K562 (cell line): ENCODE results near the gene FSTL4. TPM values are rescaled to one million over a fixed set of nuclear protein-coding genes. Genes with fewer than 3 reads are reported as not detected.

Experiments used
- ATF7 ChIP-seq: fragments of 450-650 bp; IDR thresholded peaks from 2 replicates; pipeline ENCODE4 v1.7.1; 2014; ENCODE audit warnings: mild to moderate bottlenecking, moderate library complexity
- BRD4 ChIP-seq: fragments of 200-600 bp; sonication (generic); IDR thresholded peaks from 2 replicates; pipeline ENCODE4 v1.6.1; 2017; ENCODE audit warnings: inconsistent platforms
- CREBBP ChIP-seq: IDR thresholded peaks from one replicate; pipeline ENCODE4 v1.6.1; 2012; ENCODE audit warnings: low read depth, mild to moderate bottlenecking, control low read depth, inconsistent platforms, low read length
- EP400 ChIP-seq: fragments of 450-650 bp; IDR thresholded peaks from 2 replicates; pipeline ENCODE4 v1.6.1; 2017; ENCODE audit warnings: antibody characterized with exemption, mild to moderate bottlenecking, moderate library complexity
- ERF ChIP-seq: fragments of 450-650 bp; formaldehyde crosslinking; IDR thresholded peaks from 2 replicates; pipeline ENCODE4 v1.4.0; 2020; ENCODE audit warnings: mild to moderate bottlenecking, mixed read lengths
- FOS ChIP-seq: IDR thresholded peaks from 3 replicates; pipeline ENCODE4 v1.6.1; 2011; ENCODE audit not compliant: insufficient read length; ENCODE audit errors: extremely low read depth
- GATAD2A ChIP-seq: fragments of 450-650 bp; IDR thresholded peaks from 2 replicates; pipeline ENCODE4 v1.6.1; 2017
- HDAC2 ChIP-seq: fragments of 450-650 bp; IDR thresholded peaks from 2 replicates; pipeline ENCODE4 v1.6.1; 2016; ENCODE audit warnings: mild to moderate bottlenecking
- HLTF ChIP-seq: fragments of 450-650 bp; IDR thresholded peaks from 2 replicates; pipeline ENCODE4 v1.6.1; 2016
- HNRNPUL1 ChIP-seq: fragments of 200-400 bp; formaldehyde crosslinking; IDR thresholded peaks from 2 replicates; pipeline ENCODE4 v1.6.1; 2017; ENCODE audit warnings: low read length
- KLF16 ChIP-seq: IDR thresholded peaks from 2 replicates; pipeline ENCODE4 v1.6.1; 2016; ENCODE audit warnings: antibody characterized with exemption
- LCOR ChIP-seq: sonication (generic); formaldehyde crosslinking; IDR thresholded peaks from 2 replicates; pipeline ENCODE4 v1.8.0; 2022; ENCODE audit warnings: mild to moderate bottlenecking, missing genetic modification reagents
- MAFK ChIP-seq: IDR thresholded peaks from 2 replicates; pipeline ENCODE4 v1.6.1; 2011; ENCODE audit warnings: low read length, improper control_type of control experiment
- MED1 ChIP-seq: sonication (generic); formaldehyde crosslinking; IDR thresholded peaks from 2 replicates; pipeline ENCODE4 v1.8.1; 2023; ENCODE audit warnings: missing genetic modification reagents, borderline replicate concordance
- NFE2 ChIP-seq: IDR thresholded peaks from 2 replicates; pipeline ENCODE4 v1.6.1; 2014; ENCODE audit warnings: antibody characterized with exemption, low read depth
- PCBP2 ChIP-seq: fragments of 200-400 bp; formaldehyde crosslinking; IDR thresholded peaks from 2 replicates; pipeline ENCODE4 v1.6.1; 2018; ENCODE audit warnings: low read length, low read depth, mild to moderate bottlenecking, moderate library complexity; ENCODE audit not compliant: poor library complexity, severe bottlenecking
- SMARCA4 ChIP-seq: fragments of 450-650 bp; IDR thresholded peaks from 2 replicates; pipeline ENCODE4 v1.6.1; 2016
- STAG1 ChIP-seq: sonication (generic); formaldehyde crosslinking; IDR thresholded peaks from 2 replicates; pipeline ENCODE4 v1.5.0; 2020; ENCODE audit warnings: missing genetic modification reagents, borderline replicate concordance
- STAT5A ChIP-seq: IDR thresholded peaks from 2 replicates; pipeline ENCODE4 v1.6.1; 2012; ENCODE audit warnings: low read length, inconsistent platforms, borderline replicate concordance
- TEAD2 ChIP-seq: fragments of 450-650 bp; IDR thresholded peaks from 2 replicates; pipeline ENCODE4 v1.6.1; 2016; ENCODE audit warnings: missing genetic modification characterization, control low read depth, missing compliant biosample characterization
- TRIM28 ChIP-seq: fragments of 450-650 bp; IDR thresholded peaks from 2 replicates; pipeline ENCODE4 v1.6.1; 2017
- ZEB2 ChIP-seq: fragments of 450-650 bp; IDR thresholded peaks from 2 replicates; pipeline ENCODE4 v1.6.1; 2016
- ZNF133 ChIP-seq: fragments of 250-450 bp; sonication (Bioruptor Pico); IDR thresholded peaks from 2 replicates; pipeline ENCODE4 v1.4.0; 2020; ENCODE audit warnings: mild to moderate bottlenecking
- ZNF197 ChIP-seq: fragments of 200-800 bp; sonication (Bioruptor generic); IDR thresholded peaks from 2 replicates; pipeline ENCODE4 v1.6.1; 2016; ENCODE audit warnings: low read depth, missing genetic modification characterization, missing compliant biosample characterization
- ZNF785 ChIP-seq: fragments of 250-450 bp; sonication (Bioruptor Pico); IDR thresholded peaks from 2 replicates; pipeline ENCODE4 v1.4.0; 2020; ENCODE audit warnings: mild to moderate bottlenecking
- ZSCAN32 ChIP-seq: fragments of 450-650 bp; formaldehyde crosslinking; IDR thresholded peaks from 2 replicates; pipeline ENCODE4 v1.4.0; 2020; ENCODE audit warnings: mild to moderate bottlenecking, moderate library complexity
- polyA plus RNA-seq, 8 experiments: library from polyadenylated mRNA; depleted of rRNA in 4 of 8; stranded (reverse) in 5 of 8; unstranded in 3 of 8; fragments of >200 nt; fragmentation: Nextera tagmentation in 2 of 8; fragmentation: Illumina TruSeq in 1 of 8; extraction: Ambion mirVana in 2 of 8; extraction: Trizol in 1 of 8; gene quantifications; 2 replicates each; pipeline versions ENCODE4 v1.2.1 to v1.2.3, GENCODE V29; 2011 to 2014; ENCODE audit warnings: inconsistent platforms in 1 of 8, missing spikeins in 1 of 8
- total RNA-seq, 7 experiments: library from RNA; depleted of rRNA in 6 of 7; stranded (reverse); fragments of >200 nt in 6 of 7; fragmentation: Illumina TruSeq in 2 of 7; extraction: Trizol in 2 of 7; gene quantifications; 2 replicates each; pipeline versions ENCODE4 v1.2.1 to v1.2.3, GENCODE V29; 2011 to 2021; ENCODE audit warnings: low replicate concordance in 1 of 7
- TF ChIP-seq, protein P1 (sequence below): fragments of 450-650 bp; IDR thresholded peaks from 2 replicates; pipeline ENCODE4 v1.7.1; 2018; ENCODE audit warnings: mild to moderate bottlenecking, low read depth; ENCODE audit not compliant: partially characterized antibody
- TF ChIP-seq, protein P2 (sequence below): fragments of 450-650 bp; formaldehyde crosslinking; IDR thresholded peaks from 2 replicates; pipeline ENCODE4 v1.4.0; 2020; ENCODE audit warnings: mild to moderate bottlenecking
- TF ChIP-seq, protein P3 (sequence below): sonication (generic); formaldehyde crosslinking; IDR thresholded peaks from 2 replicates; pipeline ENCODE4 v1.8.1; 2023; ENCODE audit warnings: mild to moderate bottlenecking, missing genetic modification reagents
- TF ChIP-seq, protein P4 (sequence below): fragments of 250-450 bp; sonication (Bioruptor Pico); IDR thresholded peaks from 2 replicates; pipeline ENCODE4 v1.8.0; 2021; ENCODE audit warnings: moderate library complexity, mild to moderate bottlenecking, inconsistent platforms

FSTL4 gene
- total and polyA plus RNA-seq, 9 of the 15 experiments (the other 6 are each of a cell fraction or from before 2014, with no cell fraction given), result 0.08 to 0.18 (median 0.10) TPM; not detected in 5

DNA sequence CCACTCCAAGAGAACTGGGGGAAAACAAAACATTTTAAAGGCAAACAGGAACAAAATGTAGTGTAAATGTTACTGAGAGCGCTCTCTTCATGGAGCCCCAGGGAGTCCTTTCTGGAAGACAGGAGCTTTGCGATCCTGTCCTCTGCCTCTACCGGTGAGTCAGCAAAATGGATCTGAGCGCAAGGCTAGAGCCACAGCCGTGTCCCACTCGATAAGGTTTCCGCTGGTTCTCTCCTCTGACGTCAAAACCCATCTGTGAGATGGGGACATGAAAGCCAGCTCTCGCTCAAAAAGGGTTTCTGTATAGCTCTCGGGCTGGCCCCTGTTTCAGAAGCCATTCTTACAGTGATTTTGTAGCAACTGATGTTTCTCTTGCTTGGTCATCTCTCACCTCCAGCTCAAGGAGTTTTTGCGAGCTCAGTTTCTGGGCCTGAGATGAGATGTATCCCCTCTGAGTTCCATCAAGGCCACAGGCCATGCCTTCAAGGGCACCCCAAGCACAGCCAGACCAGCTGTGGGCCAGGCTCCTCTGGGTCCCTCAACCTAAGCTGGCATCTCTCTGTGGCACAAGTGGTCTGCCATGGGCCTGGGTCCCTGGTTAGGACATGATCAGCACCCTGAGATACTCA lies 101.6 kb downstream of the FSTL4 start (continued):
- TF ChIP-seq, protein P1, sequence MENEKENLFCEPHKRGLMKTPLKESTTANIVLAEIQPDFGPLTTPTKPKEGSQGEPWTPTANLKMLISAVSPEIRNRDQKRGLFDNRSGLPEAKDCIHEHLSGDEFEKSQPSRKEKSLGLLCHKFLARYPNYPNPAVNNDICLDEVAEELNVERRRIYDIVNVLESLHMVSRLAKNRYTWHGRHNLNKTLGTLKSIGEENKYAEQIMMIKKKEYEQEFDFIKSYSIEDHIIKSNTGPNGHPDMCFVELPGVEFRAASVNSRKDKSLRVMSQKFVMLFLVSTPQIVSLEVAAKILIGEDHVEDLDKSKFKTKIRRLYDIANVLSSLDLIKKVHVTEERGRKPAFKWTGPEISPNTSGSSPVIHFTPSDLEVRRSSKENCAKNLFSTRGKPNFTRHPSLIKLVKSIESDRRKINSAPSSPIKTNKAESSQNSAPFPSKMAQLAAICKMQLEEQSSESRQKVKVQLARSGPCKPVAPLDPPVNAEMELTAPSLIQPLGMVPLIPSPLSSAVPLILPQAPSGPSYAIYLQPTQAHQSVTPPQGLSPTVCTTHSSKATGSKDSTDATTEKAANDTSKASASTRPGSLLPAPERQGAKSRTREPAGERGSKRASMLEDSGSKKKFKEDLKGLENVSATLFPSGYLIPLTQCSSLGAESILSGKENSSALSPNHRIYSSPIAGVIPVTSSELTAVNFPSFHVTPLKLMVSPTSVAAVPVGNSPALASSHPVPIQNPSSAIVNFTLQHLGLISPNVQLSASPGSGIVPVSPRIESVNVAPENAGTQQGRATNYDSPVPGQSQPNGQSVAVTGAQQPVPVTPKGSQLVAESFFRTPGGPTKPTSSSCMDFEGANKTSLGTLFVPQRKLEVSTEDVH, result no peak
- no peak for TF ChIP-seq ERF
- no peak for TF ChIP-seq MED1 (CRISPR knock-in tag)
- no peak for TF ChIP-seq STAT5A
- TF ChIP-seq GATAD2A, result no peak
- peak; percentile 65 for TF ChIP-seq SMARCA4
- no peak for TF ChIP-seq EP400
- TF ChIP-seq LCOR (CRISPR knock-in tag), result no peak
- no peak for TF ChIP-seq HLTF
- TF ChIP-seq PCBP2, result no peak
- TF ChIP-seq, protein P2, sequence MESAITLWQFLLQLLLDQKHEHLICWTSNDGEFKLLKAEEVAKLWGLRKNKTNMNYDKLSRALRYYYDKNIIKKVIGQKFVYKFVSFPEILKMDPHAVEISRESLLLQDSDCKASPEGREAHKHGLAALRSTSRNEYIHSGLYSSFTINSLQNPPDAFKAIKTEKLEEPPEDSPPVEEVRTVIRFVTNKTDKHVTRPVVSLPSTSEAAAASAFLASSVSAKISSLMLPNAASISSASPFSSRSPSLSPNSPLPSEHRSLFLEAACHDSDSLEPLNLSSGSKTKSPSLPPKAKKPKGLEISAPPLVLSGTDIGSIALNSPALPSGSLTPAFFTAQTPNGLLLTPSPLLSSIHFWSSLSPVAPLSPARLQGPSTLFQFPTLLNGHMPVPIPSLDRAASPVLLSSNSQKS (CRISPR knock-in tag), result no peak
- no peak for TF ChIP-seq ZEB2
- no peak for TF ChIP-seq HNRNPUL1
- TF ChIP-seq, protein P3, sequence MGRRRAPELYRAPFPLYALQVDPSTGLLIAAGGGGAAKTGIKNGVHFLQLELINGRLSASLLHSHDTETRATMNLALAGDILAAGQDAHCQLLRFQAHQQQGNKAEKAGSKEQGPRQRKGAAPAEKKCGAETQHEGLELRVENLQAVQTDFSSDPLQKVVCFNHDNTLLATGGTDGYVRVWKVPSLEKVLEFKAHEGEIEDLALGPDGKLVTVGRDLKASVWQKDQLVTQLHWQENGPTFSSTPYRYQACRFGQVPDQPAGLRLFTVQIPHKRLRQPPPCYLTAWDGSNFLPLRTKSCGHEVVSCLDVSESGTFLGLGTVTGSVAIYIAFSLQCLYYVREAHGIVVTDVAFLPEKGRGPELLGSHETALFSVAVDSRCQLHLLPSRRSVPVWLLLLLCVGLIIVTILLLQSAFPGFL (CRISPR knock-in tag), result no peak
- TF ChIP-seq HDAC2, result peak; percentile 42; the same call in 1 of the 2 replicates
- TF ChIP-seq ATF7, result 0 out of 2 replicates have a peak, but pooled peaks have one; percentile 47
- peak; percentile 97 for TF ChIP-seq NFE2
- TF ChIP-seq ZNF197 (CRISPR knock-in tag), result no peak
- TF ChIP-seq ZSCAN32 (CRISPR knock-in tag), result no peak
- TF ChIP-seq MAFK, result peak; percentile 89
- no peak for TF ChIP-seq BRD4
- TF ChIP-seq TEAD2 (tag), result no peak
- no peak for TF ChIP-seq FOS
- TF ChIP-seq, protein P4, sequence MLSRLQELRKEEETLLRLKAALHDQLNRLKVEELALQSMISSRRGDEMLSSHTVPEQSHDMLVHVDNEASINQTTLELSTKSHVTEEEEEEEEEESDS (CRISPR knock-in tag), result no peak
- no peak for TF ChIP-seq CREBBP
- TF ChIP-seq STAG1 (CRISPR knock-in tag), result no peak
- TF ChIP-seq ZNF133 (CRISPR knock-in tag), result no peak
- TF ChIP-seq TRIM28, result 0 out of 2 replicates have a peak, but pooled peaks have one; percentile 24
- TF ChIP-seq ZNF785 (CRISPR knock-in tag), result no peak
- TF ChIP-seq KLF16, result no peak
